Activated naive CD4-positive, alpha-beta T cell treated with anti-CD3 and anti-CD28 coated beads, Interleukin-2, amount 50 U/mL, for 16 hours (primary cell): ENCODE results near the gene CNKSR1.

Experiments used
- DNase-seq: peaks from one replicate; pipeline ENCODE4 v3.0.0-alpha.2; 2020

The CNKSR1 gene

GRCh38 chr1:26234644-26235370 is 57.5 kb downstream of the CNKSR1 start:
- DNase-seq, result no peak

GRCh38 chr1:26237230-26237966 is 60.1 kb downstream of the CNKSR1 start:
- DNase-seq, result no peak
